Mucosa of descending colon (tissue), 3 donors: ENCODE results near the gene AUP1. TPM values are rescaled to one million over a fixed set of nuclear protein-coding genes. Genes with fewer than 3 reads are reported as not detected.

ENCODE experiments used
- ATAC-seq: fragments of 200-7000 bp; cut with Tn5 transposase; one replicate; pipeline ENCODE4 v1.9.1; 2020; ENCODE audit warnings: mild to moderate bottlenecking, moderate library complexity
- DNase-seq, 3 donors: peaks; one replicate each; pipeline ENCODE4 v3.0.0-alpha.2; 2020
- H3K36me3 ChIP-seq: fragments of 200-600 bp; one replicate; pipeline ENCODE4 v1.8.0; 2021; ENCODE audit warnings: low read depth, mild to moderate bottlenecking
- H3K4me1 ChIP-seq: fragments of 200-600 bp; one replicate; pipeline ENCODE4 v1.8.0; 2021; ENCODE audit warnings: low read depth, mild to moderate bottlenecking
- H3K4me3 ChIP-seq: fragments of 200-600 bp; one replicate; pipeline ENCODE4 v1.8.0; 2021; ENCODE audit warnings: mild to moderate bottlenecking
- H3K9me3 ChIP-seq: fragments of 200-600 bp; one replicate; pipeline ENCODE4 v1.8.0; 2021; ENCODE audit warnings: mild to moderate bottlenecking
- CTCF ChIP-seq: fragments of 200-600 bp; IDR thresholded peaks from one replicate; pipeline ENCODE4 v1.8.0; 2022; ENCODE audit warnings: antibody characterized with exemption, mild to moderate bottlenecking
- intact Hi-C, 2 donors: fragments of 100-400 bp; cut with DNase I in 1 of 2; cut with micrococcal nuclease in 1 of 2; formaldehyde crosslinking; loops; one replicate each; pipeline versions ENCODE4 v1.11.0 to v1.11.1; 2022; cut with DNase I, micrococcal nuclease
- total RNA-seq, 3 donors: library from RNA; stranded (reverse); fragmentation: NEBNext Ultra II Directional in 2 of 3; extraction: Animal tissue kit (Norgen Biotek cat#: 25700) in 2 of 3; gene quantifications; one replicate each; pipeline versions ENCODE4 v1.2.1 to v1.2.4, GENCODE V29; 2021 to 2023
- donor health status: DM: no; HTN: no; CAD: no; lungs with moderate emphysema.
- donor health status: DM: no; HTN: no; CAD: no.
- donor health status: DM: no; HTN: yes; CAD: no.

Gene AUP1
- total RNA-seq, 3 donors from 2014 or later = 108 to 179 (median 129) TPM

- DNase-seq = peak in 2 of 3 donors; percentile 65 to 73
- Histone ChIP-seq H3K4me1 (peaks cover 20% of the 10 kb centered on the region), H3K36me3 (peaks cover 5% of the 10 kb centered on the region), H3K9me3 (no peaks in the 10 kb centered on the region), H3K4me3 (peak overlapping the region; percentile 38)
- no peak for TF ChIP-seq CTCF
- intact Hi-C loops = loop anchor here (5.0 to 10.0 kb wide), 2 partner anchors 53 to 105 kb away; no protein-coding TSS in a partner anchor
- ATAC-seq = peak; percentile 62
These were observed 47.3 kb downstream of the AUP1 start for GRCh38 chr2:74481961-74482800.

GRCh38 chr2:74481431-74481830 lies 48.1 kb downstream of the AUP1 start:
- H3K36me3 ChIP-seq = peaks cover 5% of the 10 kb centered on the region
- DNase-seq (no peak), ATAC-seq (no peak)
- intact Hi-C loops = loop anchor here (5.0 to 10.0 kb wide), 2 partner anchors 53 to 106 kb away; no protein-coding TSS in a partner anchor
- peak overlapping the region; percentile 38 for H3K4me3 ChIP-seq
- peaks cover 20% of the 10 kb centered on the region for H3K4me1 ChIP-seq
- no peaks in the 10 kb centered on the region for H3K9me3 ChIP-seq
- TF ChIP-seq CTCF = no peak

Other genes starting within 250 kb of the AUP1 start
- gene SLC4A5, start 186.3 kb downstream of the AUP1 start, total RNA-seq = 1 to 10 TPM; 2.1 to 3.1 (median 2.1) TPM
- 100 to 1,000 TPM; 114 to 159 (median 116) TPM for gene DCTN1, start 149.4 kb downstream of the AUP1 start, total RNA-seq
- 1 to 10 TPM in 2 of 3 donors, under 1 TPM in 1; 0.53 to 2.3 (median 1.9) TPM for gene C2orf81, start 108.1 kb downstream of the AUP1 start, total RNA-seq
- gene WDR54, start 108.0 kb downstream of the AUP1 start, total RNA-seq = 1 to 10 TPM; 4.0 to 4.8 (median 4.5) TPM
- gene RTKN, start 87.8 kb downstream of the AUP1 start, total RNA-seq = 10 to 100 TPM; 49.2 to 60.7 (median 49.7) TPM
- gene INO80B, start 74.6 kb downstream of the AUP1 start, total RNA-seq = 10 to 100 TPM; 25.0 to 36.5 (median 32.3) TPM
- gene WBP1, start 71.3 kb downstream of the AUP1 start, total RNA-seq = 10 to 100 TPM; 51.1 to 60.6 (median 56.1) TPM
- gene MOGS, start 64.3 kb downstream of the AUP1 start, total RNA-seq = 10 to 100 TPM; 45.7 to 64.0 (median 52.7) TPM
- gene MRPL53, start 57.0 kb downstream of the AUP1 start, total RNA-seq = 10 to 100 TPM; 48.2 to 63.6 (median 57.1) TPM
- gene CCDC142, start 46.7 kb downstream of the AUP1 start, total RNA-seq = 10 to 100 TPM; 22.6 to 36.5 (median 28.5) TPM
- gene TTC31, start 46.6 kb downstream of the AUP1 start, total RNA-seq = 10 to 100 TPM; 27.2 to 34.1 (median 30.9) TPM
- gene LBX2, start 30.1 kb downstream of the AUP1 start, total RNA-seq = 1 to 10 TPM; 1.0 to 1.5 (median 1.5) TPM
- gene PCGF1, start 22.0 kb downstream of the AUP1 start, total RNA-seq = 10 to 100 TPM; 20.3 to 29.1 (median 22.3) TPM
- gene TLX2, start 15.3 kb downstream of the AUP1 start, total RNA-seq = 1 to 10 TPM in 1 of 3 donors, under 1 TPM in 2; 0.17 to 1.6 (median 0.51) TPM
- 10 to 100 TPM; 17.9 to 58.3 (median 22.2) TPM for gene DQX1, start 3.5 kb downstream of the AUP1 start, total RNA-seq
- 10 to 100 TPM; 22.2 to 37.1 (median 23.3) TPM for gene HTRA2, start 227 bp upstream of the AUP1 start, total RNA-seq
- gene LOXL3, start 24.2 kb upstream of the AUP1 start, total RNA-seq = 1 to 10 TPM; 2.2 to 6.9 (median 4.4) TPM
- 10 to 100 TPM; 16.5 to 18.9 (median 18.5) TPM for gene DOK1, start 25.0 kb upstream of the AUP1 start, total RNA-seq
- gene M1AP, start 118.6 kb upstream of the AUP1 start, total RNA-seq = under 1 TPM; 0.19 to 0.43 (median 0.31) TPM
- gene SEMA4F, start 124.5 kb upstream of the AUP1 start, total RNA-seq = 1 to 10 TPM; 3.9 to 5.7 (median 4.4) TPM